NCI-H2081 (cell line): ENCODE results near the gene MYO16.

Experiments
- DNase-seq, 2 experiments: peaks; one replicate each; lab custom pipeline; 2025; lab: John Stamatoyannopoulos, UW

MYO16 gene

DNA sequence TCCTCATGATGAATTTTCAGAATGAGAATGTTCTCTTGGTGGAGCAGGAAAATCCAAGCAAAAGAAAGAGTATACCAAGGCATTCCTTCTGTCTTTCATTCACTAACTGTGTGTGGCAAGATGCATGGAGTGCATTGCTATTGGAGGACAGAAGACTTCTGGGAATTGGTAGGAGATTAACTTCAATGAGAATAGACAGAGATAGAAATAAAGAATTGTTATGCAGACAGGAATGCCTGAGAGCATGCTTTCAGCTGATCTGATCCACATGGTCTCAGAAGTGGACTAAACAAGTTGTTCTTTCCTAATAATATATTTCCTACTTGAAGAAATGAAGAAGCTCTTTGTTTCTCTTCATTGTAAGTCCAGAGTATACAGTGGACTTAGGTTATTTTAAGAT is 303.6 kb downstream of the MYO16 start:
- DNase-seq: no peak

DNA sequence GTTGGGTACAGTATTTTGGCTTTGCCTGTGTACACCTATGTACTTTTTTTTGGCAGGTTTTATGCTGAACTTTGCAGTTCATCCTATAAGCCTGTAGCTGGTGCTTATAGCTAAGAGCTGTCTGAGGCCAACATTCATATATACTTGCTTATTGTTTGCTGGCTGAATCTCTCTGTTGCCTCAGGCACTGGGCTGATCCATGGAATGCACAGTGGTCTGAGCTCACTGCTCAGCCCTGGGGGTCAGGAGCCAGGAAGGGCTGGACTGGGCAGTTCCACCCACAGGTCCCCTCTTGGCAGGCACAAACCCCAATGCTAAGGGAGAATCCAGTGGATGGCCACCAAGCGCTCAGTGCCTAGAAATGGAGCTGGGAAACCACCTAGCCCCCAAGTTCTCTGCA is 308.7 kb downstream of the MYO16 start:
- DNase-seq: no peak

DNA sequence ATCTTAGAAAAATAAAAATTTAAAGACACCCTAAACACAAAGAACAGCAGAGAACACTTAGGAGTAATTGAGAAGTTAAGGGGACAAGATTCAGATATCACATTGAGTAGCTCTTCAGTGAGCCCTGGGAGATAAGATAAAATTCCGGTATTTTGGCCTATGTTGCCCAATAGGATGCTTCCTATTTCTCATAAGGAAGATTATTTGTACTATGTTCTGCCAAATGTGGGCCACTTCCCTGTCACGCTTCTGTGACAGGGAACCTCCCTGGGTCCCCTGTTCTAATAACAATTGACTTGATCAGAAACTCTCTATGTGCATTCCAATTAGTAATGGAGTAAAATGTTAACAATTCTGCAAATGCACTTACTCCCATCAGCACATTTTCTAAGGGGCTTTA is 310.7 kb downstream of the MYO16 start:
- DNase-seq: no peak

DNA sequence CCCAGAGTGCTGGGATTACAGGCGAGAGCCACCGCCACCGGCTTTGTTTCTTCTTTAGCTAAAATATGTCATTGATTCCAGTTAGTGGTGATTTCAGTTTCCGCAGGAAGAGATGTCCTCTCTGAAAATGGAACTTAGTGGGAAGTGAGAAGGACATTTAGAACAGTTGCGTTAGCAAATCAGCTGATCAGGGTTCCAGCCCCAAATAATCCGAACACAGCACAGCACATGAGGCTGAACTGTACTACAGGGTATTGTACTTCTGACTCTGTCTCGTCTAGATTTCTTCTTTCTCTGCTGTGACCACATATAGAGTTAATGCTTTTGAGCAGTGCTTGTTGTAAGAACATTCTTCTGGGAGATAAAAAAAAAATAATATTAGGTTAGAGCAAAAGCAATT is 314.4 kb downstream of the MYO16 start:
- DNase-seq: no peak

DNA sequence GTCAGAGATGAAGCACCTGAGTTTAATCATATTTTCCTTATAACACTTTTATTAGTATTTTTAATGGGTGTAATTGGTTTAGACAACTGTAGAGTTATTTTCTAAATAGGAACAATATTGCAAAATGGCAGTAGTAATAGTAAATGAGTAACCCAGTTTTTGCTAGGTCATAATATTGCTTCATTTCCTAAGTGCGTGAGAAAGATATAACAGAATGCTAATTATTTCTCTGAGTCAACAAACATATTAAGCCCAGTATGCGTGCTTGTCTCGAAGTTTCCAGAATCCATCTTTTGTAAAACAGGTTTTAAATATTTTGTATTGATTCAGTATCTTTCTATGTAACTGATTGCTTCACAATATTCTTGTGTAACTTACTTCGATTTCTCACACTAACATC is 315.3 kb downstream of the MYO16 start:
- no peak for DNase-seq

DNA sequence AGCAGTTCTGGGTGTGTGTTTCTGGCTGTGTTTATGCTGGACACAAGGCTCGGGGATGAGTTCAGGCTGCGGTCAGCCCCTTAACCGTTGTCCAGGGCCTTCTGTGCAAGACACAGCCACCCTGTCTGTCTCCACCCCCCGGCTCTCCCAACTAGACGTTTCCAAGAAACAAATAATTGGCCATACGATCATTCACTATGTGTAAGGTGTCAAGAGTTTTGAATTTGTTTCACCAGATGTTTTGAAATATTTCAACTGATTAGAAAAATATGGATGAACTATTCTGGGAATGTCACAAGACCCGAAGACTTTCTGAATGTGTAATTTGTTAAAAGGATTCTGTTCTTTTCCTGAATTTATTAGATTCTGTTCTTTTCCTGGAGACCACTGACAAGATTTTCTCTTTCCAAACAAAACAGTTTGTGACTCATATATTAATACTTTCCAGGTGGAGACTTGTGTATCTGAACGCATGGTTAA is 318.2 kb downstream of the MYO16 start:
- DNase-seq: no peak

DNA sequence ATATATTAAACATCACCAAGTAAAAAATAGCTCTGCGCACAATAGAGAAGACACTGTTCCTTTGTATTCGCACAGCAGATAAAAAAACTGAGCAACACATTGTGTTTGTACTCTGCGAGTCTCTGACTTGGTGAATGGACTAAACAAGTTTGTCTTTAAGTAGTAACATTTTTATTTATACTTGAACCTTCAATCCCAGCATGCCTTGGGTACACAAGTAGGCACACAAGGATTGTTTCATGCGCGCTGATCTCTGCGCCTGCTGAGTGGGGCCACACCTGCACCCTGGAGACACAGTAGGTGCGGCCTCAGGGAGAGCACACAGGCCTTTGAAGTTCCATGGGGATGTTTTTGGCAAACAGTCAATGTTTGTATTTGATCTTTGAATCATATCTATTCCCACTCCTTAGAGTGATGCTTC is 318.9 kb downstream of the MYO16 start:
- peak; percentile 21 to 29 for DNase-seq

DNA sequence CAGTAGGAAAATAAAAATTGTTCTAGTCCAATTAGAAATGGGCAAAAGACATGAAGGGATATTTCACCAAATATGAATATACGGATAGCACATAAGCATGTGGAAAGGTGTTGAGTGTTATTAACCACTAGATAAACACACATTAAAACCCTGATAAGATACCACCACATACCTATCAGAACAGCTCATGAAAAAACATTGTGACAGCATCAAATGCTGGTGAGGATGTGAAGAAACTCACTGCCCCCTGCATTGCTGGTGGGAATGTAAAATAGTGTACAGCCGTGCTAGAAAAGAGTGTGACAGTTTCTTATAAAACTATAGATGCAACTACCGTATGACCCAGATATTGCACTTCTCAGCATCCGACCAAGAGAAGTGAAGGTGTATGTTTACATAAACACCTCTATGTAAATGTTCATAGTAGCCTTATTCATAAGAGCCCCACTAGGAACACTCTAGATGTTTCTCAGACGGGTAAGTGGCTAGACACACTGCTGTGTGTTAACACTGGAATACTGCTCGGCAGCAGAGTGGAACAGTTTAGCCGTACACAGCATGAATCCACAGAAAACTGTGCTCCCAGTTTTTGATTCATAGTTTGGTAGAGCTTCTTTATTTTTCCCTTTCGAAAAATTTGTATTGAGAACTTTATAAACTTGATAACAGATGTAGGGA is 321.1 kb downstream of the MYO16 start:
- DNase-seq: no peak

DNA sequence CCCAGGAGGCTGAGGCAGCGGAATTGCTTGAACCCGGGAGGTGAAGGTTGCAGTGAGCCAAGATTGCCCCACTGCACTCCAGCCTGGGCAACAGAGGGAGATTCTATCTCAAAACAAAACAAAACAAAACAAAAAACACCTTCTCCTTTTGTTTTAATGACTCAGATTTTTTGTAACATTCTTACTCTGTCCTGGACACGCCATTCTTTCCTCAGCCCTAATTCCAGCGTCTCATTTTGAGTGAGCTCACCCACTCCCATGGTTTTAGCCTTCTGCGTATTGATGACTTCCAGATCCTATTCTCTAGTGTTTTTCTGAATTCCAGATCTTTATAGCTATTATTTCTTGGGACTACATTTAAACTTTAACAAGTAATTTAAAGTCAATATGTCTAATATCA is 326.3 kb downstream of the MYO16 start:
- no peak for DNase-seq

DNA sequence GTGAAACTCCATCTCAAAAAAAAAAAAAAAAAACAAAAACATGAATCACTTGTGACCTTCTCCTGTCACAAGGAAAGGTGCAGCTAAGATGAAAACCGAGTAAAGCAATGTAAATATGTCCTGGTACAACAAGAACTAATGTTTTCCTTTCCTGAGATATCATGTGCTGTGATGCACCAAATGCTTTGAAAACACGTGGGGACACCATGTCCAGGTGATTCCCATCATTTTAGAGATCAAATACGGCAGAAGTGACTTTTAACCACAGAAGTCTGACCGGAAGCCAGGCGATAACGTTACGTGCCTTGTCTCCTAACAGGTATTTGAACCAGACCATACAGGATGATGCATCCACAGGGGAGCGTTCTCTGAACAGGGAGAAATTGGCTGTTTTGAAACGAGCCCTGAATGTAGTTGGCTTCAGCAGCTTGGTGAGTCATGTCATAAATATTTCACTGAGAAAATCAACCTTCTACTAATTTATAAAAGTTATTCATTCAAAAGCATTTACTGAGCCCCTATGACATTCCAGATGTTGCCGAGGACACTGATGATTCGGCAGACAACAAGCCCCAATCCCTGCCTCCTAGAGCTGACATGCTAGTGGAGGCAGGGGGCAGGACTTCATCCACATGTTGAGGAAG is 328.1 kb downstream of the MYO16 start:
- DNase-seq: no peak

DNA sequence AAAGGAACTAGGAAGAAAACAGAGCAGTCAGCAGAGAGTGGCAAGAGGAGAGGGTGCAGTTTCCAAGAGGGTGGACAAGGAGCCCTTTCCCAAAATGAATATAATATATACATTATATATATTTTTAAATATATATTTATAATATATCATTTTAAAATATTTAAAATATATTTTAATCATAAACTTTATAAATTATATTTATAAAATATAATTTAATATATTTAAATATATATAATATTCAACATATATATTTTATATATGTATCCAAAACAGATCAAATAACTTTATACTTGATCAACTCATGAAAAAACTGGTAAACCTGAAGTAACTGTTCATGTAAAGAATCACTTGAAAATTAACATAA is 328.6 kb downstream of the MYO16 start:
- no peak for DNase-seq

DNA sequence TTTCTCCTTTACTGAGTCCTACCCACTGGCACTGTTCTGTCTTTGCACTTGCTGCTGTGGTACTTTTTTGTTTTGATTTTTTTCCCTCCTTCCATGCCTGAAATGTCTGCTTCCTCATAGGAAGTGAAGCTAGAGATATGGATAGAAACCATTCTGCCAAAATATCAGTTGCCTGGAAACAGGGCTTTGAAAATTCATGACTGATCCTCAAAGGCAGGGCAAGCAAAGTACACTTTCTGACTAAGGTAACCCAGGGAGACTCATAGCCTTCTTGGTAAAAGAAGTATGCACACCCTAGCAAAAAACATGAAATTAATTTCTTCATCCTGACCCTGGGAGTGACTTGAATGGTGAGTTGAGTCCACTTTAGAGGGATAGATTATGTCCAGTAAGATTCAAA is 329.8 kb downstream of the MYO16 start:
- DNase-seq: no peak

DNA sequence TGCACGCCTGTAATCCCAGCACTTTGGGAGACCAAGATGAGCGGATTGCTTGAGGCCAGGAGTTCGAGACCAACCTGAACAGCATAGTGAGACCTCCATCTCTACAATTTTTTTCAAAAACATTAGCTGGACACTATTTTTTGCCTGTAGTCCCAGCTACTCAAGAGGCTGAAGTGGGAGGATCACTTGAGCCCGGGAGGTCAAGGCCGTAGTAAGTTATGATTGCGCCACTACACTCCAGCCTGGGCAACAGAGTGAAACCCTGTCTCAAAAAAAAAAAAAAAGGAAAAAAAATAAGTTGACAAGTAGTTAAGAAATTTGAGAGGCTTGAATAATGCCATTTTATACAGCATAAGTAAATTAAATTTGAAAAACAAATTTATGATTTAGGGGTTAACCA is 330.6 kb downstream of the MYO16 start:
- no peak for DNase-seq

DNA sequence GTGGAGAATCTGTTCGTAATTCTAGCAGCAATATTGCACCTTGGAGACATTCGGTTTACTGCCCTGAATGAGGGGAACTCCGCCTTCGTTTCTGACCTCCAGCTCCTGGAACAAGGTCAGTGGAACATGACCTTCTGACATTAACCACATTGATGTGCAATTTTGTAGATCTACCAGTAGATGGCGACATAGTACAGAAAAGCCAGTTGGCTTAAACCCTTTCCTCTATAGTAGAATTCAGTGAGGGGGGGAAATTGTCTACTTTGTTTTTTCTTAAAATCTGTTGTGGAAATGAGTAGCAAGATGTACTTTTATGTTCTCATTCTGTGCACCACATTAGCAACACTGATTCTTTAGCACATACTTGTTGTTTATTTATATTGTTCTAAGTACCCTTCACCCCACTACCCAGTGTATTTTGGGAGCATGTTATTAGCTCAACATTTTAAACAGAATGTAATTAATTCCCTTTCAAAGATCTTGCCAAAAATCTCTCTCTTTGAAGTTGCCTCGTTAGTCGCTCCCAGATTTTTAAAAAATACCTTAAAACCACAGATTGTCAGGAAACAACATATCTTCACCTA is 332.2 kb downstream of the MYO16 start:
- peak; percentile 5 to 51 for DNase-seq

DNA sequence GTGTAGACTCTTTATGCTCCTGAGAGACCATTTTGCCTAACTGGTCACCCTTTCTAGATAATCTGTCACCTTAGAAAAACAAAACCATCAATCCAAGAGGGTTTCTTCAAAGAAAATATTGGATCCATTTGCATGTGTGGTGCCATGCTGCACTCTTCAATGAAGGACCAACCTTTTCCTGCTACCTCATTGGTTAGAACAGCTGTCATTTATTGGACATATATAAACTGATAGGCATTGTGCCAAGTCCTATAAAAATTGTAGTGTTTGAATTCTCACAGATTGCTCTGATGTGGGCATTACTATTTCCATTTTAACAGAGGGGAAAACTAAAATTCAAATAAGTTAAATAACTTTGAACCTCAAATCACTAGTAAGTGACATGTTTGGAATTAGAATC is 333.2 kb downstream of the MYO16 start:
- DNase-seq: no peak

DNA sequence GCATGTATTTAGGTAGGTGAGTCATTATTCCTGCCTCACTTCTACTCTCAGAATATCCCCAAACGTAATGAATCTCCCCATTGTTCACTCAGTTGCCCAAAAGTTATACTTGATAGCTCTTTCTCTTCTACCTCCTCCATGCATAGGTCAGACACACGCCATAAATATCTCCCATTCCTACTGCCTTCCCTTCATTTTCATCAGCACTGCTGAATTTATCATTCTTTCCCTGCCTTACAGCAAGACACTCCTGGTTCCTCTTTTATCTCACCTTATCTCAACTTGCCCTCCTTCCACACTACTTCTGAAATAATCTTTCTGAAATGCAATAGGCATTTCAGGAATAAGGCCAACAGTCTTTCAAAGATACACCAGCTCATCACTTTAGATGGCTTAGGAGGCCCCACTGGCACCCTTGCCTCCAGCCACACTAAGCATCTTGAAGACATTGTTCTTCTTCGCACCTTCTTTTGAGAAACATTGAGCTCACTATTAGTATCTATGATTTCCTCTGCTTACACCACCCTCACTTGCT is 333.9 kb downstream of the MYO16 start:
- no peak for DNase-seq

DNA sequence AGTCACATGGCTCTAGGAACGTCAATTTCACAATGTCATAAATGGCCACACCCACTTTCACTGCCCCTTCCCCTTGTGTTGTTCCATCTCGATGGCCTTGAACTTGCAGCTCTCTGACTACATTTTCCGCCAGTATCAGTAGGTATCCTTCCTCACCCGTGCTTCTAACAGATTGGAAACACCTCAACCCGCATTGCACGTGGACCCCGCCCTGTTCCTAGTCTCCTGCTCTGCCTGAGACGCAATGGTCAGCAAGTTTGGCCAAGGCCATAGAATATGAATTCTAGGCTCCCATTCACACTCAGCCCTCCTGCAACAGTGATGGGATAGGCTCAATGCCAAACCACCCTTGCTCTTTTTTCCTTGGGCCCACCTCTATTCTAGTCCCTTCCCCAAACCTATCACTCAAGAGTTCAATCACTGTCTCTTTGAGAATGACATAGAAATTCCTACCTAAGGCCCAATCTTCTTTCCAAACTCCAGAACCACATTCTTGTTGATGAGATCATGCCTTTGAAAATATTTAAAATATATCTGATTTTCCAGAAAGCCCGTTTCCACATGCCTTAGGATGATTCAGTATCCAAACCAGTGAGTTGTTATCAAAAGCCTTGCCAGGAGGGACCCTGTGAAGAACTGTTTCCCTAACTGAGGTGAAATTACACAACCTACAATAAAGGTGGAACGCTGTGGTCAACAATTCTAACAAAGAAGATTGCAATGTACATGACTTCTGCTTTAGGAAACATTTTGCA is 334.6 kb downstream of the MYO16 start:
- DNase-seq: no peak

DNA sequence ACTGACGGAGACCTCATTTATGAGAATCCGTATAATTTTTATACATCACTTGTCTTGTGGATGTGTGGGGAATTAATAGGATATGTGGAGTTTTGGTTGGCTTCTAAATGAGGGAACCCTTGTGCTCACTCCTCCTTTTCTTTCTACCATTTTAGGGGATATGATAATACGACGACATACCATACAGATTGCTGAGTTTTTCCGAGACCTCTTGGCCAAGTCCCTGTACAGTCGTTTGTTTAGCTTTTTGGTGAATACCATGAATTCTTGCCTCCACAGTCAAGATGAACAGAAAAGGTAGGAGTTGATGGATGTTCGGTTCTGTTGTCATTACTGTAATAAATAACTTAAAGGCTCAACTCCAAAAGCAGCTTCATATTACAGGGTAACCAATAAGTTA is 335.2 kb downstream of the MYO16 start:
- no peak for DNase-seq

DNA sequence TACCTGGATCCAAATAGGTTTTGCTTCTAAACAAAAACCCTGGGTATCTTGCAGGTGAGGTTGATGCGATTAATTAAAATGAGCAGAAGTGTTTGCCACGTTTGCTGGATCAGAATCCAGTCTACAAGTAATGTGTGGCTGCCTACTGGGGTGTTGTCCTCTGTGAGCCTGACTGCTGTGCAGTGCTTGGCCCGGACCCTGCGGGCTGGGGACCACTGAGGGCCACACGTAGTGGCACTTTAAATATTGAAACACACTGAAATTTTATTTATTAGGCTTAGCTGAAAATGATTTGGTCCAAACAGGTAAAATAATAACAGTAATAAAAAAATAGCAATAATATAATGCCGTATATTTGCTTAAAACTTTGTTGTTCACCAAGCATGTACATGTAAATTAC is 338.0 kb downstream of the MYO16 start:
- no peak for DNase-seq

DNA sequence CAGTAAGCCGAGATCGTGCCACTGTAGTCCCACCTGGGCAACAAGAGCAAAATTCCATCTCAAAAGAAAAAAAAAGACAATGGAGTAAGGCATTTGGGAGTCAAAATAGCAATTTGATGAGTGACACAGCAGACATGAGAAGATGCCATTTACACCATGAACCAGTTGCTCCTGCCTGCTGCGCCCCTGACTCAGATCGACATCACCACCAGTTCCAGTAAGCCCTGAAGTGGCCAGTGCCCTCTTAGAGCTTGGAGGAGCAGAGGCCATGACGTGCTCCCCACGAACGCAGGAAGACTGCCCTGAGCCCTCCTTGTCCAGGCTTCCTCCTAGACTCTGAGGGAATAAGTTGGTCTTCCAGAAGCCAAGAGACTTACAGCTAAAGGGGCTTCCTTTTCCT is 339.2 kb downstream of the MYO16 start:
- DNase-seq: no peak

DNA sequence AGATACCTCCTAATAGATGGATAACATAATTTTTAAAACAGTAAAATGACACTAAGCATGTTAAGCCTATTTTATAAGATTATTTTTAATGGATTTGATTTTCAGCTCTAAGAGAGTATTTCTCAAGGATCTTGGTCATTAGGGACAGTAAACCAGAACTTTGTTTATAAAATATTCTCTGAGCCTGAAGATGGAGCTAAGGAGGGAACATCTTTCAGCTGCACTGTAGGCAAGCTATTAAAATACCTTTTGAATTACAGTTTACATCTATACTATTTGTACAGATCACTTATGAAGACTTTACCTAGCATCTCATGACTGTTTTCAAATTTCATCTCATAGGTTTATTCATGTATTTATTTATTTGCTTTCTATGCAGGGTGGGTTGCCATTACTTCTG is 345.3 kb downstream of the MYO16 start:
- DNase-seq: no peak

DNA sequence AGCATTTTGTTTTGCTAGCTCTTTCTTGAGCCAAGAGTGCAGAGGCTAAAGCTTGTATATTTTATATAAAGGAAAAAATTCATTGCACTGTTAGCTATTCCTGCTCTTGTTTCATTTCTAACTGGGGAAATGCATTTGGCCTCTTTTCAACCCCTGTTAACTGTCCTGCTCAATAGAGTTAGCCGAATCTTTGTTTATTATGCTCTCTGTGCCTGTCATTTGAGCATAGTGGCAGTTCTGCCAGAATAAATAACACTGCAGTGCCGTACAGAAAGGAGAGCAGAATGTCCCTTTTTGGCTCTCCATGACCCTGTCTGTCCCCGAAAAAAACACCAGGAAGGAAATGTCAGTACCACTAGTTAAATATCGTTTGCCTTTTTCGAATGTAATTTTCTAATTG is 350.8 kb downstream of the MYO16 start:
- DNase-seq: peak; percentile 11 to 79

DNA sequence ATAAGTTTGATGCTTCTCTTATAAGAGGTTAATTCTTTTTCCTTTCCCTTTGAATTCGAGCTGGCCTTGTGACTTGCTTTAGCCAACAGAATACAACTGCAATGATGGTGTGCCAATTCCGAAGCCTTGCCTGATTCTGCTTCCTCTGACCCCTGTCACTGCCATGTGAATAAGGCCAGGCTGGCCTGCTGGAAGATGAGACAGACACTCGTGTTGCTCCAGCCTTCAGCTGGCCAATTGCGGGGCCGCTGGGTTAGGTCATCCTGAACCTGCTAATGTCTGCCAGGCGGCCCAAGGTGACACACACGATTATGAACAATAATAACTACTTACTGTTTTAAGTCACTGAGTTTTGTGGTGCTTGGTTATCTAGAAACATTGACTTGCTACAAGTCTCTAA is 352.0 kb downstream of the MYO16 start:
- DNase-seq: no peak
